HG03354 (cell line): ENCODE data around the gene SLC15A3.

Experiments
- ATAC-seq: cut with Tn5 transposase; IDR thresholded peaks from one replicate; pipeline ENCODE4 v1.9.1; 2021; ENCODE audit warnings: mild to moderate bottlenecking; ENCODE audit not compliant: unreplicated experiment, poor library complexity, severe bottlenecking

SLC15A3 gene

GRCh38 chr11:60900673-60901404 is 51.1 kb downstream of the SLC15A3 start:
- ATAC-seq = no peak

- no peak for ATAC-seq
Observed at GRCh38 chr11:60899977-60900376, 52.0 kb downstream of the SLC15A3 start.

GRCh38 chr11:60899046-60899936 is 52.7 kb downstream of the SLC15A3 start:
- no peak for ATAC-seq

- ATAC-seq = no peak
Observed at GRCh38 chr11:60897496-60897895, 54.5 kb downstream of the SLC15A3 start.

- ATAC-seq = no peak
Observed at GRCh38 chr11:60895687-60896086, 56.3 kb downstream of the SLC15A3 start.

GRCh38 chr11:60891103-60891741 is 60.8 kb downstream of the SLC15A3 start:
- ATAC-seq = no peak

- no peak for ATAC-seq
Observed at GRCh38 chr11:60890696-60891095, 61.3 kb downstream of the SLC15A3 start.

GRCh38 chr11:60889869-60890311 is 62.1 kb downstream of the SLC15A3 start:
- ATAC-seq = no peak

- ATAC-seq = peak; percentile 66
Observed at GRCh38 chr11:60887556-60887955, 64.4 kb downstream of the SLC15A3 start.
